Left cardiac atrium (tissue), 4 donors: Measurements from ENCODE around the gene GAB2. TPM values are rescaled to one million over a fixed set of nuclear protein-coding genes. Genes with fewer than 3 reads are reported as not detected.

Experiments used
- ATAC-seq, 2 donors: fragments of 200-7000 bp; cut with Tn5 transposase; one replicate each; pipeline ENCODE4 v1.9.1; 2020; ENCODE audit warnings: mild to moderate bottlenecking in 2 of 2, moderate library complexity in 2 of 2
- DNase-seq: peaks from one replicate; pipeline ENCODE4 v3.0.0-alpha.2; 2020
- intact Hi-C, 2 donors: fragments of 100-400 bp; cut with DNase I; formaldehyde crosslinking; loops; one replicate each; pipeline versions ENCODE4 v1.14.1 to v1.15.1; 2022 to 2023
- total RNA-seq, 2 donors: library from RNA; stranded (reverse); fragmentation: NEBNext Ultra II Directional; extraction: Animal tissue kit (Norgen Biotek cat#: 25700); gene quantifications; one replicate each; pipeline ENCODE4 v1.2.1, GENCODE V29; 2021
- donor health status: DM: no; HTN: yes; CAD: no.
- donor health status: DM: no; HTN: yes; CAD: no; lungs with severe emphysema.
- donor health status: DM: yes; HTN: yes; CAD: no.
- donor health status: Dilated cardiomyopathy.

The GAB2 gene
- total RNA-seq, 2 donors from 2014 or later, result 24.2 to 31.7 TPM

DNA sequence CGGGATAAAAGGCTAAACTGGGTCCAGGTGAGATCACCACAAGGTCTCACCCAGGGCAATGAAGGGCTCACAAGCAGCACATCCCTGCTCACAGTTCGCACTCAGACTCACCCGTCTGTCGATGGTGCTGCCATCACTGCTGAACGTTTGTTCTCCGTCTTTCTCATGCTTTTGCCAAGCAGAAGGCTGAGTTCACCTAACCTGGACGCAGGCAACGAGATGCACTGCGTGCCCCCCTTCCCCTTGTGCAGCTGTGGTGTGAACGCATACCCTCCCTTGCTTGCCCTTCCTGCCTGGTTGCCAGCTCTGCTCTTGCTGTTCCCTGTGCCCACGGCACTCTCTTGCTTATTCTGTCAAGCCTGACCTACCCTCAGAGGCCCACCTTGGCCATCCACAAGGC lies 247.2 kb downstream of the GAB2 start:
- intact Hi-C loops, result no loop called here
- ATAC-seq, result no peak
- DNase-seq, result no peak

- ATAC-seq (peak; percentile 91 to 94), DNase-seq (peak; percentile 92)
- intact Hi-C loops, result no loop called here
These were observed 248.8 kb downstream of the GAB2 start for GRCh38 chr11:78168539-78169477.

- ATAC-seq (no peak), DNase-seq (no peak)
- intact Hi-C loops, result no loop called here
These were observed 250.7 kb downstream of the GAB2 start for GRCh38 chr11:78166855-78167469.

Other genes with a start within 250 kb of the GAB2 start
- 1 to 10 TPM; 6.4 to 6.8 TPM for gene KCTD21, start 229.2 kb downstream of the GAB2 start, total RNA-seq
- gene USP35, start 228.9 kb downstream of the GAB2 start, total RNA-seq, result 10 to 100 TPM in 1 of 2 donors, 1 to 10 TPM in 1; 6.5 to 10.6 TPM
- gene NARS2, start 157.0 kb upstream of the GAB2 start, total RNA-seq, result 10 to 100 TPM; 11.2 to 11.8 TPM